ENCODE data around the gene BNC2. TPM values are rescaled to one million over a fixed set of nuclear protein-coding genes. Genes with fewer than 3 reads are reported as not detected.

BNC2 gene
- total and polyA plus RNA-seq, 2 experiments from 2014 or later = 19.3 to 20.7 TPM

DNA sequence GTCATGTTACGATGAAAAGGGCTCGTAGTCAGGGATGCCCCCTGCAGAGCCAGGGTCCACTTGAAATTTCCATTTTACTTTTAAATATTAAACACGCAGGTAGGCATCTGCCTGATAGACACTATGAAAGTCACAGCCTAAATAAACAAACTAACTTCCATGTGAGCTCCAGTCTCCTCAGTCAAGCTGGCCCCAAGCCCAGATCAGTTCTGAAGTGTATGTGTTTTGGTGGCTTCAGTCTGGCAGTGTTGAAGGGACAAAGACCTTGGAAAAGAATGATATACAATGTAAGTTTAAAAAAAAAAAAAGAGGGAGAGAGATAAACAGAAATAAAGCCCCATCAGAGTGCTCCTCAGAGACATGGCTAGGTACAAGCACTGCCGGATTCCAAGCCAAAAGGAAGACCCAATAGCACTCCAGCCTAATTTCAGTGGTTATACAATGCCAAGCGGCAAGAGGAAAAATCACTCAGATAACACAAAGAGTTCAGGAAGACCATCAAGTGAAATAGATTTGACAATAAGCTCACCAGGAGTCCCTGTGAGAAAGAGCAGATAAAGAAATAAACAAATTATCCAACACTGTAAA lies 181.0 kb downstream of the BNC2 start:
- DNase-seq (ENCODE audit: low spot score) = no peak
- H3K4me3 ChIP-seq = no peak overlapping the region
- H3K4me2 ChIP-seq = no peak overlapping the region
- no peaks in the 10 kb centered on the region for H3K27me3 ChIP-seq
- peak overlapping the region; percentile 10 for H3K27ac ChIP-seq
- H3K36me3 ChIP-seq (replicated peaks; ENCODE audit: insufficient read depth, low read depth) = no peaks in the 10 kb centered on the region
- peaks cover 3% of the 10 kb centered on the region for H3K79me2 ChIP-seq
- no peaks in the 10 kb centered on the region for H3K9me2 ChIP-seq (replicated peaks; ENCODE audit: insufficient read depth)
- no peaks in the 10 kb centered on the region for H3K9me3 ChIP-seq (ENCODE audit: low read depth)
- no peak for TF ChIP-seq EZH2 (IDR thresholded peaks at IDR 0.05; ENCODE audit: borderline replicate concordance)
- TF ChIP-seq, protein P1, sequence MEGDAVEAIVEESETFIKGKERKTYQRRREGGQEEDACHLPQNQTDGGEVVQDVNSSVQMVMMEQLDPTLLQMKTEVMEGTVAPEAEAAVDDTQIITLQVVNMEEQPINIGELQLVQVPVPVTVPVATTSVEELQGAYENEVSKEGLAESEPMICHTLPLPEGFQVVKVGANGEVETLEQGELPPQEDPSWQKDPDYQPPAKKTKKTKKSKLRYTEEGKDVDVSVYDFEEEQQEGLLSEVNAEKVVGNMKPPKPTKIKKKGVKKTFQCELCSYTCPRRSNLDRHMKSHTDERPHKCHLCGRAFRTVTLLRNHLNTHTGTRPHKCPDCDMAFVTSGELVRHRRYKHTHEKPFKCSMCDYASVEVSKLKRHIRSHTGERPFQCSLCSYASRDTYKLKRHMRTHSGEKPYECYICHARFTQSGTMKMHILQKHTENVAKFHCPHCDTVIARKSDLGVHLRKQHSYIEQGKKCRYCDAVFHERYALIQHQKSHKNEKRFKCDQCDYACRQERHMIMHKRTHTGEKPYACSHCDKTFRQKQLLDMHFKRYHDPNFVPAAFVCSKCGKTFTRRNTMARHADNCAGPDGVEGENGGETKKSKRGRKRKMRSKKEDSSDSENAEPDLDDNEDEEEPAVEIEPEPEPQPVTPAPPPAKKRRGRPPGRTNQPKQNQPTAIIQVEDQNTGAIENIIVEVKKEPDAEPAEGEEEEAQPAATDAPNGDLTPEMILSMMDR (IDR thresholded peaks at IDR 0.05; ENCODE audit: poor library complexity) = no peak
- no peak for TF ChIP-seq EZH2phosphoT487 (IDR thresholded peaks at IDR 0.05; ENCODE audit: low read depth, severe bottlenecking, unreplicated experiment)
- no peak overlapping the region for H2AFZ ChIP-seq
- H3K4me1 ChIP-seq (ENCODE audit: insufficient read depth) = peaks cover 13% of the 10 kb centered on the region
- no peaks in the 10 kb centered on the region for H4K20me1 ChIP-seq (ENCODE audit: insufficient read depth, poor library complexity, severe bottlenecking)
- WGBS (ENCODE audit: low lambda C conversion rate, missing lambda C conversion rate) = 75% methylated on average over 5 of the region's 5 CpGs

DNA sequence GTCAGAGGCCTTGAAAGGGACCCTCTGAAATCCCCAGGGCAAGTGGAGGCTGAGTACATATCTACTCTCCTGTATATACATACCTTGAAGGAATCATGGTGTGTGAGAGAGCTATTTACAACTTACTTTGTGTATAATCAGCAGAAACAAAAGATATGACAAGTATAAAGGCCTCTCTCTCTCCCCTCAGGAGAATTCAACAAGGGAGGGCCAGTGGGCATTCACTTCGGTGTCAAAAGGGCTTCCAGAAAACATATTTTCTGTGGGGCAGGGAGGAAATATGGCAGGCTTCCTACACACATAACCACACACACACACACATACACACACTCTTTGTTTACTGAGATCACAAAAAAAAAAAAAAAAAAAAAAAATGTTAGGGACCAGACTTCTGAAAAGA lies 181.7 kb downstream of the BNC2 start:
- no peak overlapping the region for H3K4me2 ChIP-seq
- 53% methylated on average over 1 of the region's 1 CpG for WGBS (ENCODE audit: low lambda C conversion rate, missing lambda C conversion rate)

DNA sequence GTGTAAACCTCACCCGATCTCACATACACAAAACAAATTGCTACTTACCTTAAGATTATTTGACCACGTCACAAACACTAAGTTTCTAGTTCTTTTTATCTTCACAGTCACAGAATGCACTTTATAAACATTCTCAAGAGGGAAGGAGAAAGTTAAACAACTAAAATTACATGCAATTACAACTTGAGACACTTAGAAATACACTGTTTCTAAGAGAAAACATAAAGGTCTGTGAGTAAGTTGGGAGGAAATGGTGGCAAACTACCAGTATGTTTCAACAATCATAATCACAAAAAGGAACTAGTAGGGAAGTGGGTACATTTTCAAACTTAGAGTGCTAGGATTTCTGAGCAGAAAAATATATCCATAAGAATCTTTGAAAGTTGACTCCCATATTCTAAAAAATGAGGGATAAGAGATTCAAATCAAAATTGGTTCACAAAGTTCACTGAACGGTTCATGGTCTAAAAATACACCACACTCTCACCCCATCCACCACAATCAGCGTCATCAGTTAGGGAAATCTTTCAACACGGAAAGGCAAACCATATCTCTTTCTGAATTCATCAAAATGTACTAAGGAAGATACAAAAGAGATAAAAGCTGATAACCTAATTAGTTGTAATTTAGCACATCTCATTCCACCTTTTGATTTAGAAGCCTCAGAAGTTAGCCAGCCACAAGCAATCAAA lies 182.6 kb downstream of the BNC2 start:
- no peaks in the 10 kb centered on the region for H3K9me3 ChIP-seq (ENCODE audit: low read depth)
- DNase-seq (ENCODE audit: low spot score) = no peak
- peaks cover 19% of the 10 kb centered on the region for H3K4me1 ChIP-seq (ENCODE audit: insufficient read depth)
- no peak overlapping the region for H3K4me3 ChIP-seq
- no peaks in the 10 kb centered on the region for H4K20me1 ChIP-seq (ENCODE audit: insufficient read depth, poor library complexity, severe bottlenecking)
- no peak overlapping the region for H3K27ac ChIP-seq
- H3K79me2 ChIP-seq = peaks cover 3% of the 10 kb centered on the region
- no peaks in the 10 kb centered on the region for H3K9me2 ChIP-seq (replicated peaks; ENCODE audit: insufficient read depth)
- TF ChIP-seq EZH2phosphoT487 (IDR thresholded peaks at IDR 0.05; ENCODE audit: low read depth, severe bottlenecking, unreplicated experiment) (no peak), EZH2 (IDR thresholded peaks at IDR 0.05; ENCODE audit: borderline replicate concordance) (no peak)
- TF ChIP-seq, protein P1 (IDR thresholded peaks at IDR 0.05; ENCODE audit: poor library complexity) = no peak
- no peak overlapping the region for H2AFZ ChIP-seq
- no peak overlapping the region for H3K4me2 ChIP-seq
- 64% methylated on average over 5 of the region's 5 CpGs for WGBS (ENCODE audit: low lambda C conversion rate, missing lambda C conversion rate)
- H3K36me3 ChIP-seq (replicated peaks; ENCODE audit: insufficient read depth, low read depth) = no peaks in the 10 kb centered on the region
- H3K27me3 ChIP-seq = no peaks in the 10 kb centered on the region

More for the DNA sequence above, 181.7 kb downstream of the BNC2 start:
- no peak for DNase-seq (ENCODE audit: low spot score)
- peaks cover 13% of the 10 kb centered on the region for H3K4me1 ChIP-seq (ENCODE audit: insufficient read depth)
- no peak overlapping the region for H2AFZ ChIP-seq
- no peaks in the 10 kb centered on the region for H4K20me1 ChIP-seq (ENCODE audit: insufficient read depth, poor library complexity, severe bottlenecking)
- peak overlapping the region; percentile 10 for H3K27ac ChIP-seq
- no peak overlapping the region for H3K4me3 ChIP-seq
- no peaks in the 10 kb centered on the region for H3K9me2 ChIP-seq (replicated peaks; ENCODE audit: insufficient read depth)
- H3K36me3 ChIP-seq (replicated peaks; ENCODE audit: insufficient read depth, low read depth) = no peaks in the 10 kb centered on the region
- no peaks in the 10 kb centered on the region for H3K9me3 ChIP-seq (ENCODE audit: low read depth)
- TF ChIP-seq, protein P1 (IDR thresholded peaks at IDR 0.05; ENCODE audit: poor library complexity) = no peak
- TF ChIP-seq EZH2phosphoT487 (IDR thresholded peaks at IDR 0.05; ENCODE audit: low read depth, severe bottlenecking, unreplicated experiment) (no peak), EZH2 (IDR thresholded peaks at IDR 0.05; ENCODE audit: borderline replicate concordance) (no peak)
- no peaks in the 10 kb centered on the region for H3K27me3 ChIP-seq
- peaks cover 3% of the 10 kb centered on the region for H3K79me2 ChIP-seq
